Activated T-helper 9 cell treated with anti-CD3 and anti-CD28 coated beads, Interleukin-2, amount 50 U/mL, for 16 hours (primary cell): Measurements from ENCODE around the gene AIF1.
A peak's percentile ranks its signal among the peaks of the same experiment; 100 is the strongest.

ENCODE experiments used
- DNase-seq: peaks from one replicate; pipeline ENCODE4 v3.0.0-alpha.2; 2020; ENCODE audit warnings: low read depth

Gene AIF1

DNA sequence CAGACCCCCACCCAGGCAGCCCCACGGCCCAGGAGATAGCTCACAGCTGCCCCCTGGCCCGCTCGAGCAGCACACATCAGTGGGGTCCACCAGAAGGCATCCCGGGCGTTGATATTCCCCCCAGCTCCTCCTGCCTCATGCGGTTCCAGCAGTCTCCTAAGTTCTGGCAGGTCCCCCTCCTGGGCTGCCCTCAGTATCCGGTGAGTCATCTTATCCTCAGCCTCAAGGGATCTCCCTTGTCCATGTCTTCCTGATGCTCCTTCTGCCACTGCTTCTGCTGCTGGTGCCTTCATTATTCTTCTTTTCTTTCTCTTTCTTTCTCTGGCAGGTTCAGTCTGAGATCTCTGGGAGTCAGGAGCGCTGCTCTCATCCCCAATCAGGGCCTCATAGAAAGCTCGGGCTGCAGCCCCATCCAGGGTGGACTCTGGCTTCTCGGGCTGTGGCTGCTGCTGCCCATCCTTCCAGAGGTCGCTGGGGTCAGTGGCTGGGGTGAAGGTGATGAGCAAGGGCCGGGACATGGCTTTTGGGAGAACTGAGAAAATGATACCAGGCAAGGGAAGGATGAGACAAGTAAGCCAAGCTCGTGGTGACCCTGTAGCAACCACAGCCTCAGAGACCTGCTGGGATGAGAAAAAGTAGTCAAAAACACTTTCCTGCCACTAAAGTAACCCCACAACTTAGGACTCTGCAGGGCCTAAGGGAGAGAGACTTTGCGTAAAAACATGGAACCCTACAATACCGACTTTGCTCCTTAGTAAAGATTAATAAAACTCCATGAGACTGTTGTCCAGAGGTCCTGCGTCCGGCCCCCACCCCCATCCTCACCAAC is 49.1 kb downstream of the AIF1 start:
- DNase-seq = no peak

DNA sequence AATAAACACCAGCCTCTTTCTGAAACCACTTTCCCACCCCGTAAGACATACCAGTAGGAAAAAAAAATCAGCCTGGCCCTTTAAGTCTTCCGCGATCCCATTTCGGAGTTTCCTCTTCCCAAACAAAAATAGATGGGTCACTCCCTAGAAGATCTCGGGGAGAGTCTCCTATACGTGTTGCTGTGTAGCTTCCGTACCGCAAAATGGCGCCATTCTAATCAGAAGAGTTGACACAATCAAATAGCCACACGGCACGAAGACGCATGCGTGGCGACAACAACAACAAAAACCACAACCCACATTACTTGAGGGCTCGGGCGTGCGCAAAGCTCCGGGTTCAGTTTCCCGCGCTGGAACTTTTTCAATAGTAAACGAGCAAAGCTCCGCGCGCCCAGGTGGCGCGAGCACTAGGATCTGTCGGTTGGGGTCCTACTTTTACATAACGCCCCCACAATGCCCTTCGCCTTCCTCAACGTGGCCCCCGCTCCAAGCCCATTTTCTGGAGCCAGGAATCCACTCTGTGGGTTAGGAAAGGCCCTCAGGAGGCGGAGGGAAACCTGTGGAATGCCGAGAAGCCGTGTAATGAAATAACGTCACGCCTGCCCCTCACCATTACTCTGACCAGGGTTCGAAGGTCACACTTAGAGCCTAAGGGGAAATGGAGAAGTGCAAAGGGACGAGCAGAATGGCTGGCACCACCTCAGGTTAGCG is 49.9 kb downstream of the AIF1 start, which contains the start of gene GPANK1:
TSS of gene GPANK1 (minus strand) at position 208 of the 711 bp plus-strand sequence. CDS start 519 bp downstream, outside the sequence.
- DNase-seq = peak; percentile 83

DNA sequence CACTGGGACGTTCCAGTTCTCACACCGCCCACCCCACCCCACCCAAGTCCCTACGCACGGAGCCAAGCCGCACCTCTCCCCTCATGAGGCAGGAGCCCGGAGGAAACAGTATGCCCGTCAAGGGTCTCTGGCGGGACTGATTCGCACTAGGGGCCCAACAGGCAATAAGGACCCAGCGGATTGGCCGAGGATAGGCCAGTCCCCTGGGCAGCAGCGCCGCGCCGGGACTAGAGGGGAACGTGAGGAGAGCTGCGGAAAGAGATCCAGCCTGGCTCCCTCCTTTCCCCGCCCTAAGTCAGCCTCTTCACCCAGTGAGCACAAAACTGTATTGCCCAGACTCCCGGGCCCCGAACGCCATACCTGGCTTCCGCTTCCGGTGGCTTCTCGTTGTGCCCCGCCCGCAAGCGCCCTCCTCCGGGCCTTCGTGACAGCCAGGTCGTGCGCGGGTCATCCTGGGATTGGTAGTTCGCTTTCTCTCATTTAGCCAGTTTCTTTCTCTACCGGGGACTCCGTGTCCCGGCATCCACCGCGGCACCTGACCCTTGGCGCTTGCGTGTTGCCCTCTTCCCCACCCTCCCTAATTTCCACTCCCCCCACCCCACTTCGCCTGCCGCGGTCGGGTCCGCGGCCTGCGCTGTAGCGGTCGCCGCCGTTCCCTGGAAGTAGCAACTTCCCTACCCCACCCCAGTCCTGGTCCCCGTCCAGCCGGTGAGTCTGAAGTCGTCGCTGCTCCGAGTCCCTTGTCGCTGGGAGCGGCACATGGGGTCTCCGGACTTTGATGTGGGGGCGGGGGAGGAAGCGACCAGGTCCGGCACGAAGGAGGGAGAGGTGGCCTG is 50.7 kb downstream of the AIF1 start, which contains the start of gene CSNK2B:
TSS of gene CSNK2B (plus strand) at position 580 of the 836 bp plus-strand sequence. CDS start 752 bp downstream, outside the sequence.
- DNase-seq = peak; percentile 98

DNA sequence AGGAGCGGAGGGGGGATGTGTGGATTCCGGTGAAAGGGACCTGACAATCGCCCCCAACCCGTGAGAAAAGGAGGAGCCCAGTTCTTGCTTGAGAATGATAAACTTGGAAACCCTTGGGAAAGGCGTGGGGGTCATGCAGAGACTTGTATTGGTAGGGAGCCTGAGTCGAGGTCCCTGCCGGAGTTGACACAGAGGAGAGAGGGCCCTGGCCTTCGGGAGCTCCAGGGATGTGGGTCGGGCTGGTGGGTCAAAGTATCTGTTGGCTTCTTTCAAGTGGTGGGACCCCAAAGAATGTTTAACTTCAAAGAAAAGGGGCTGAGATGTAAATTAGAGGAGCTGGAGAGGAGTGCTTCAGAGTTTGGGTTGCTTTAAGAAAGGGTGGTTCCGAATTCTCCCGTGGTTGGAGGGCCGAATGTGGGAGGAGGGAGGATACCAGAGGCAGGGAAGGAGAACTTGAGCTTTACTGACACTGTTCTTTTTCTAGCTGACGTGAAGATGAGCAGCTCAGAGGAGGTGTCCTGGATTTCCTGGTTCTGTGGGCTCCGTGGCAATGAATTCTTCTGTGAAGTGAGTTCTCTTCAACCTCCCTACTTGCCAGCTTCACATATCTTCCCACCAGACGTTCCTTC is 51.4 kb downstream of the AIF1 start:
- DNase-seq = no peak
